T47D (cell line): Measurements from ENCODE around the gene RBMS3.
"Not testable (repeated sequence)": the region's sequence is repeated elsewhere in the genome, so short reads cannot be mapped to it uniquely, and the experiment has no call there.

Experiments used
- DNase-seq, 2 experiments: peaks; one replicate each; pipeline versions ENCODE4 v3.0.0 to v3.0.0-alpha.2; 2011 to 2012; ENCODE audit warnings: low read depth in 1 of 2, low spot score in 1 of 2
- JUND ChIP-seq: IDR thresholded peaks from 2 replicates; pipeline ENCODE4 v1.6.1; 2012; ENCODE audit warnings: low read depth
- in situ Hi-C: cut with HindIII; loops from 2 replicates; pipeline ENCODE4 v1.10.0; 2016; ENCODE audit warnings: low sequenced_read_pairs, low pct_unique_long_range_greater_than_20kb

Gene RBMS3

DNA sequence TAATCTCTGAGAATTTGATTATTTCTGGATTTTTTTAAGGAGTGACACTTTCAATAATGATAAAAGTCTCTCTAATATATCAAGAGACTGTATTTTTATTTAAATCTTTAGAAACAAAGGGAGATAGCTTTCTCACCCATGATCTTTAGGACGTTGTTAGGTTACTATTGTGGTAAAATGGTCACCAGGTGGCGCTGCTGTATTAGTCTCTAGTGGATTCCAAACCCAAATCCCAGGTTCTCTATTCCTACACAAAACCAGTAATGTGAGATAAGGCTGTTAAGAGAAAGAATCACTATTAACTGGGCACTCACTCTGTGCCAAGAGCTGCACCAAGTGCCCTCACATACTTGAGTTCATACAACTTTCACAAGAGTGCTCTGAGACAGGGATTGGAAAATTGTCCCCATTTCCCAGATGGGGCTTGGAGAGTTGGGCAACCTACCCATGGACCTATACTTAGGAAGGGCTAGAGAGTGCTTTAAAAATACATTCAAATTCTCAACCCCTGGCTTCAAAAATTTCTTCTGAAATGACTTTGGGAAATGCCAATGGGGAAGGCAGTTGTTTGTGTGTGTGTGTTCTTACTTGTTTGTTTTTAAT, 732.2 kb downstream of the RBMS3 start:
- peak; percentile 50 to 80 for DNase-seq
- in situ Hi-C loops: no loop called here
- no peak for TF ChIP-seq JUND

DNA sequence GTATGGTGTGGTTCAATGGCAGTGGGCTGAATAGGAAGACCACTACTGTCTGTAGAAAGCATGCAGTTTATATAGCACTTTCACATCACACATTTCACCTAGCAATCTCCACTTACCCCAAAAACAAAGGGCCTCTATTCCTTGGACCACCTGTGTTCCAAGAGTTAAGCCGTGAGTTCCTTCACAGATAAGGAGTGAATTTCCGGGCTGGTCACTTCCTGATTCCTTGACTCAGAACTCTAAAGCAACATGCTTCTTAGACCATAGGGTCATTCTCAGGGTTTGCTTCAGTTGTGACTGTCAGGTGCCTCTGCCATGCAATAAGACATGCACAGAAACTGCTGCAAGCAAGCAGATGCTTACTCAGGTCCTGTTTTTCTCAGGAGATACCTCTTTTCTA, 737.0 kb downstream of the RBMS3 start:
- no peak for DNase-seq
- no peak for TF ChIP-seq JUND
- in situ Hi-C loops: no loop called here

DNA sequence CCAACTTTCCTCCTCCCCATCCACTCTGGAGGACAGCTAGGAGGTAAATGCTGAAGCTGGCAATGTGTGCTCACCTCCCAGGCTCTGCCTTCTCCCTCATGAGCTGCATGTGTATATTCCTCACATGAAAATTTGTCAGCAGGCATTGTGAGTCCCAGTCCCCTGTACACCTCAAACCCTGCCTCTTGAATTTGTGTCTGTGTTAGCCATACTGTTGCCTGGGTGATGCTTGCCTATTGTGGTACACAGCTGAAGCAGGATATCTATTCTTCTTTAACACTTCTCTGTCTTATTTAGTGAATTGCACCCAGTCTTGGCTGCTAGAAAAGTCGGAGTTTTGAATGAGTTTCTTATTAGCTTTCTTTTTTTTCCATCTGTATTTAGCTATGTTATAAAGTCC, 739.5 kb downstream of the RBMS3 start:
- no peak for DNase-seq
- in situ Hi-C loops: no loop called here
- TF ChIP-seq JUND: no peak

- TF ChIP-seq JUND: no peak
- in situ Hi-C loops: no loop called here
- DNase-seq: no peak
Observed at GRCh38 chr3:30024466-30024865, 743.6 kb downstream of the RBMS3 start.

DNA sequence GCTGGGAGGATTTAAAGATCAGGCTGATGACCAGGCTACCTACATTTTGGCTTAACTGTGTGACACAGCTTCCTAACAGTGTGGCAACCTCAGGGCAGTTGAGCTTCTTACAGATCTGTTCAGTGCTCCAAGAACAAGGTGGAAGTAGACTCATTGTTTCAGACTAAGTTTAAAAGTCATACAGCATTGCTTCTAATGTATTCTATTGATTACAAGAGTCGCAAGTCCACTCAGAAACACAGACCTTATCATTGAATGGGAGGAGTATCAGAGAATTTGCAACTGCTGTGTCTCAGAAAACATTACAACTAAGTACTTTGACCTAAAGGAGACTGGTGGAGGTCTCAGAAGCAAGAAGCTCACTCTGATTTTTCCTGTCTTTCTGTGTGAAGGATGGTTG, 746.0 kb downstream of the RBMS3 start:
- in situ Hi-C loops: no loop called here
- DNase-seq: no peak

DNA sequence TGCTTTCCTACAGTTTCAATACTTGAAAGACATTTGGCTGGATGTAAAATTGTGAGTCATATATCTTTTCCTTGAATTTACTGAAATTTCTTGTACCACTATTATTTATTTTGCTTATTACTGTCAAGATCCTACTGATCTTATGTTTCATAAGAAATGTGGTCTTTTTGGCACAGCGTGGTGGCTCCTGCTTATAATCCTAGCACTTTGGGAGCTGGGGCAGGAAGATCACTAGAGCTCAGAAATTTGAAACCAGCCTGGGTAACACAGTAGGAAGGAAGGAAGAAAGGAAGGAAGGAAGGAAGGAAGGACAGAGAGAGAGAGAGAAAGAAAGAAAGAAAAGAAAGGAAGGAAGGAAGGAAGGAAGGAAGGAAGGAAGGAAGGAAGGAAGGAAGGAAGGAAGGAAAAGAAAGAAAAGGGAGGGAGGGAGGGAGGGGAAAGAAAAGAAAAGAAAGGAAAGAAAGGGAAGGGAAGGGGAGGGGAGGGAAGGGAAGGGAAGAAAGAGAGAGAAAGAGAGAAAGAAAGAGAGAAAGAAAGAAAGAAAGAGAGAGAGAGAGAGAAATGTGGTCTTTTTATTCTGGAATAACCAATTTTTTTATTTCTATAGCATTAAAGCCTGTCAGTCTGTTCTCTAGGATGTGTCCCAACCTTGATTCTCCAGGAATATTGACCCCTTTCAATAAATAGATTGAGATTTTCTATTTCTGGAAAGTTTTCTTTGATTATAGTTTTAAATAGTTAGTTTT, 753.5 kb downstream of the RBMS3 start:
- no peak for TF ChIP-seq JUND
- no peak for DNase-seq
- in situ Hi-C loops: no loop called here

More for the DNA sequence above, 746.0 kb downstream of the RBMS3 start:
- TF ChIP-seq JUND: no peak

DNA sequence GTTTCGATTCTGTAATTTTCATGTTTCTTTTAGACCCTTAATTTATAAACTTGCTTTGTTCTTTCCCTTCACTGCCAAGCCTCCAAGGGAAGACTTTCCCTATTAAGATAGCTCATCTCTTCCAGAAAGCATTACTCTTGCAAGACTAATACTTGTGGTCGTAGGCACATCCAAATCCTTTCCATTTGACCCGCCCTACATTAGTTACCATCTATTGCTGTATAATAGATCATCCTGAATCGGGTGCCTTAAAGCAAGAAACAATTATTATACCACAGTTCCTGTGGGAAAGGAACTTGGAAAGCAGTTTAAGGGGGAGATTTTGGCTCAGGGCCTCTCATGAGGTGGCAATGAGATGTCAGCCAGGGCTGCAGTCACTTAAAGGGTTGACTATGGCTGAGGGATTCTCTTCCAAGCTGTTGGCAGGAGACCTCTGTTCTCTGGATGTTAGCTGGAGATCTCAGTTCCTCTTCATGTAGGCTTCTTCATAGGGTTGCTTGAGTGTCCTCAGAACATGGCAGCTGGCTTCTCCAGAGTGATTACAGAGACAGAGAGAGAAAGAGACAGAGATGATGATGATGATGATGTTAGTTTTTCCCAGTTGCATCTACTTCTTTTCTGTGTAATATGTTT, 755.2 kb downstream of the RBMS3 start:
- TF ChIP-seq JUND: no peak
- no peak for DNase-seq
- in situ Hi-C loops: no loop called here

- in situ Hi-C loops: no loop called here
Observed at GRCh38 chr3:30040126-30040525, 759.3 kb downstream of the RBMS3 start.

DNA sequence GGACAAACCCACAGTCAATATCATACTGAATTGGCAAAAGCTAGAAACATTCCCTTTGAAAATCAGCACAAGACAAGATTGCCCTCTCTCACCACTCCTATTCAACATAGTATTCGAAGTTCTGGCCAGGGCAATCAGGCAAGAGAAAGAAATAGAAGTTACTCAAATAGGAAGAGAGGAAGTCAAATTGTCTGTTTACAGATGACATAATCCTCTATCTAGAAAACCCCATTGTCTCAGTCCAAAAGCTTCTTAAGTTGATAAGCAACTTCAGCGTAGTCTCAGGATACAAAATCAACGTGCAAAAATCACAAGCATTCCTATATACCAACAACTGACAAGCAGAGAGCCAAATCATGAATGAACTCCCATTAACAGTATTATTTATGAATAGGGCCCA, 760.6 kb downstream of the RBMS3 start:
- DNase-seq, in situ Hi-C loops: not testable (repeated sequence)

More at GRCh38 chr3:30040126-30040525, 759.3 kb downstream of the RBMS3 start:
- TF ChIP-seq JUND: no peak
- DNase-seq: no peak

GRCh38 chr3:30042274-30042859, 761.5 kb downstream of the RBMS3 start:
- DNase-seq: peak; percentile 30 to 74
- in situ Hi-C loops: no loop called here
- no peak for TF ChIP-seq JUND

DNA sequence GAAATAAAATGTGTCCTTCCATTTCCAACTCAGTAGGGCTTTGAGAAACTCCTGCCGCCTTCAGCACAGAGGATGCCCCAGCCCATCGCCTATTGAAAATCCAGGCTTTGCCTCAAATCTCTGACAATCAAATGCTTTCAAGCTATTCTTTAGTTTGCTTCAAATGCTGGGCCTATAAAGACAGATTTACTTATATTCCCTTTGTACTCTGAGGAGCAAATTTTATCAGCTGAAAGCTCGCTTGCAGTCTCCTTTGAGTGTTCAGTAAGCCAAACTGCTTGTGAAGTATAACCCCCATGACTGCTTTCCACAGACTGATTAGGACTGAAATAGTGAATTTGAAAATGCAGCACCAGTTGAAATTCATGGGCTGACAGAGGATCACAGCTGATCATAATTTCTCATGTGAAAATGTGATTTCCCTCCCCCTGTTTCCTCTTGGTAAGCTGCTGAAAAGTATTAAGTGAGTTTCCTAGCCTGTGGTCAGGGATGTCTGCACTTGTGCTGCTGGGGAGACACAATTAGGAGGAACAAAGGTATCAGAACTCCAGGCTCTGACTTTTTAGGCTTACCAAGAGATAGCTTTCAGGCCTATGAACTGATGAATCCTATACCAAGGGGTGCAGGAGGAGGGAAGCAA, 762.2 kb downstream of the RBMS3 start:
- in situ Hi-C loops: no loop called here
- no peak for DNase-seq
- no peak for TF ChIP-seq JUND

- TF ChIP-seq JUND: no peak
- DNase-seq: no peak
- in situ Hi-C loops: no loop called here
Observed at GRCh38 chr3:30044515-30044914, 763.6 kb downstream of the RBMS3 start.
